ENCODE data around the gene STK11IP.

Gene STK11IP

DNA sequence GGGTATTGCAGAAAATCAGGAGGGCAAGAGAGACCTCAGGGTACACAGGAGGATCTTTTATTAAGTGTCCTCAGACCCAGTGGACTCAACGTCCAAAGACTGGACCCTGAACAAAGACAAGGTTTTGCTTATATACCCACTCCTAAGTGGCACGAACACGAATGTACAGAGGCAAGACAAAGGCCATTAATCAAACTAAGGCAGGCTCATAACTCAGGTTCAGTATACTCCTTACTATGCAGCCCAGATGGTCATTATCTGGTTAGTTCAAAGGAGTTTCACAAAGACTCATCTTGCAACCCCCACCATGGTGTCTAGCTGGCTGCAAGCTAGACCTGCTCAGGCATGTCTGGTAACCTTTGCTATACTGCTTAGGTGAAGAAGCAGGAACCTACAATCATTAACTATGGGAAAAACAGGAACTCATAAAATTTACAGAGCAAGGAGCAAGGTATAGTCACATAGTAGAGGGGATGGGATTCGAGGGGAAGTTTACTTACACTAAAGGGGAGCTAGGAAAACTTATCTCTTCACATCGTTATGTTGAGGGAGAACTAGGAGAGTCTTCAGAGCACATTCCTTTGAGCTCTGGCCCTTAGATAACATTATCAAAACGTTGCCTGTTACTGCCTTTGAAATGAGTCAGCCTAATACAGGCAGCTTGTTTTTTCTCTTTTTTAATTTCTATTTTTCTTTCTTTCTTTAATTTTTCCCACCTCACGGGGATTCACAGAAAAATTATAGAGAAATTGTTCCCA, 63.7 kb downstream of the STK11IP start:
- DNase-seq = no peak

DNA sequence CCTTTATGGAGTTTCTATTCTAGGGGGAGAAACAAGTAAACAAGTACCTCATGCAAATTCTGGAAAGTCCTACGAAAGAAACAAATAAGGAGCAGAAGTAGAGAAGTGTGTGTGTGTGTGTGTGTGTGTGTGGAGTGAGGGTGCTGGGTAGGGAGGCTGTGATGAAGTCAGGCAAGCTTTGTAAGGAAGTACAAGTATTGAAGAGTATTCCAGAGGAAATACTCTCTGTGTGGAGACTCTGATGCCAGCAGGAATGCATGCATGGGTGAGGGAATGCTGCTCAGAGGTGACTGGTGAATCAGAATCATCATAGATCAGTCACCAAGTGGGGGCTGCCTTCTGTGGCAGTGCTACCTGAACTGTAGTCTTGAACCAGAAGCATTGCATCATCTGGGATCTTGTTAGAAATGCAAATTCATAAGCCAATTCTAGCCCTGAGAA, 64.3 kb downstream of the STK11IP start:
- DNase-seq = no peak

DNA sequence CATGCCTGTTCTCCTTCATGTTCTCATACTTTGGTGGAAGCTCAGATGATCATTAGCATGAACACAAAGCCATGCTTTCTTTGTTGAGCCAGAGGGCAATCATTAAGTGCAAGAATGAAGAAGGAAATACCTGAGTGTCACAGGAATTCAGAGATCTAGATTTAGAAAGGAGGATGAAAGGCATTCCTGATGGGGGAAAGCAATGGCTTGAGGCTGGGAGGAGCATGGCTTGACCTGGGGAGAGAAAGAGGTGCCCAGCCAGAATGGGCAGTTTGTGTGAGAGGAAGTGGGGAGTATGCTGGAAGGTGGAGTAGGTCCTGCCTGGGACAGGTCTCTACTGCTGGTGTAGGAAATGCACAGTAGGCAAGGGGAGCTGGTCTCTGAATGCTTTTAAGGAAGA, 64.9 kb downstream of the STK11IP start:
- no peak for DNase-seq

DNA sequence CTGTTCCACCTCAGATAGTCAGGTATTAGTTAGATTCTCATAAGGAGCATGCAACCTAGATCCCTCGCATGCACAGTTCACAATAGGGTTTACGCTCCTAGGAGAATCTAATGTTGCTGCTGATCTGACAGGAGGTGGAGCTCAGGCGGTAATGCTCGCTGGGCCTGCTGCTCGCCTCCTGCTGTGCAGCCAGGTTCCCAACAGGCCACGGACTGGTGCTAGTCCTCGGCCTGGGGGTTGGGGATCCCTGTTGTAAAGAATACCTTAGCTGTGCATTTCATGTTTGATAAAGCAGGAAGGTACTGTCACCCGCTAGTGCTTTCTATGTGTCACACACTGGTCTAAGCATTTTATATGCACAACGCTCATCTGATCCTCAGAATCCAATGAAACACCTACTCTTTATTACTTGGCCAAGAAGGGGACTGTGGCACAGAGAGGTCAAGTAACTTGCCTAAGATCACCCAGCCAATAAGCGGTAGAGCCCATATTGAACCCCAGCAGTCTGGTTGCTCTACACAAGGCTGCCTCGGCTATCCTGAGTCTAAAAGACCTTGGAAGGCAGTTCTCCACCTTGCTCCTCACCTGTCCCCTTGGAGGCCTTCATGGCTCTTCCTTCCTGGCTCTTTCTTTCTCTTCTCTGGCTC, 65.6 kb downstream of the STK11IP start:
- DNase-seq = no peak

DNA sequence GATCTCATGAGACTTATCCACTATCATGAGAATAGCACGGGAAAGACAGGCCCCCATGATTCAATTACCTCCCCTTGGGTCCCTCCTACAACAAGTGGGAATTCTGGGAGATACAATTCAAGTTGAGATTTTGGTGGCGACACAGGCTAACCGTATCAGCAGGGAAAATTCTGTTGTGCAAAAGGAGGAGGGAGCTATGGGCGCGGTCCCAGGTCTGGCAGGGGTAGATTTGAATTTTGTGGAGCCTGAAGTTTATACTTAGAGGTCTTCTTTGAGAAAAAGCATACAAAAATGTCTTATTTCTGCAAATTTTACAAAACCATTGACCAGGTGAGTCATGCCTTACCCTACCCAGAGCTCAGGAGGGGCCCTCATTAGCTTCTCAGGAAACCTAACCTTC, 66.4 kb downstream of the STK11IP start:
- no peak for DNase-seq

DNA sequence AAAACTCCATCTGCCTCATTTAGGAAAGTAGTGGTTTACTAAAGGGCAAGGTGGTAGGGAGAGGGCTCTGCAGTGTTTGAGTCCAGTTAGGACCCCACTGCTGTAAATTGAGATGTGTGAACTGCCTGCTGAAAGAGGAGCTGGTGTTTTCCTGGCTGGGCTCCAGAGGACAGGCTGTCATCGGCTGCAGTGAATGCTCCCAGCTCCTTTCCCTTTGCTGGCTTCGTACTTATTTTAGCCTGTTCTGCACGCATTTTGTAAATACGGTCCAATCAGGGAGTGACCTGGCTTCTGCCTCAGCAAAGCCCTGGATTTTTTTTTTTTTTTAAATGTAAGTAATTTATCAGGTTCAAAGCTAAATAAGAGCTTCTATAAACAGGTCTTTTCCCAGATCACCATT, 67.3 kb downstream of the STK11IP start:
- DNase-seq = no peak

DNA sequence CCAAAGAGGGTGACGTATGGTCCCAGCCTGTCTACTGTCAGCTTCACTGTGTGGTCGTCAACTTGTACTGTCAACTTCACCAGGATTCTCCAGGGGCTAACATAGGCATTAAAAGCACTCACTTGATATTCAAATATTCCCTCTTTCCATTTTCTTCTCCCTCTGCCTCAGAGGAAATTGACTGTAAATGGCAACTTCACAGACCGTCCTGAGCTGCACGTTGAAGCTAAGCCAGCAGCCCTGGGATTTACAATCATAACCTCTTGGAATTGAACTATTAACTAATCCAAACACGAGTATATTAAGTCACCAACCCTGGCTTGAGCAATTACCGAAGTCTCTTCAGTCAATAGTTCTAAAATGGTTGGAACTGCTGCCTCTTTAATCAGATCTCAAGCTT, 68.3 kb downstream of the STK11IP start:
- DNase-seq = no peak

Measured in cerebellar nuclear complex (tissue), 1 donor.